ENCODE measurements around the gene POLDIP2.

GRCh38 chr17:28390984-28391383 lies 33.7 kb upstream of the POLDIP2 start:
- TF ChIP-seq, protein P1, sequence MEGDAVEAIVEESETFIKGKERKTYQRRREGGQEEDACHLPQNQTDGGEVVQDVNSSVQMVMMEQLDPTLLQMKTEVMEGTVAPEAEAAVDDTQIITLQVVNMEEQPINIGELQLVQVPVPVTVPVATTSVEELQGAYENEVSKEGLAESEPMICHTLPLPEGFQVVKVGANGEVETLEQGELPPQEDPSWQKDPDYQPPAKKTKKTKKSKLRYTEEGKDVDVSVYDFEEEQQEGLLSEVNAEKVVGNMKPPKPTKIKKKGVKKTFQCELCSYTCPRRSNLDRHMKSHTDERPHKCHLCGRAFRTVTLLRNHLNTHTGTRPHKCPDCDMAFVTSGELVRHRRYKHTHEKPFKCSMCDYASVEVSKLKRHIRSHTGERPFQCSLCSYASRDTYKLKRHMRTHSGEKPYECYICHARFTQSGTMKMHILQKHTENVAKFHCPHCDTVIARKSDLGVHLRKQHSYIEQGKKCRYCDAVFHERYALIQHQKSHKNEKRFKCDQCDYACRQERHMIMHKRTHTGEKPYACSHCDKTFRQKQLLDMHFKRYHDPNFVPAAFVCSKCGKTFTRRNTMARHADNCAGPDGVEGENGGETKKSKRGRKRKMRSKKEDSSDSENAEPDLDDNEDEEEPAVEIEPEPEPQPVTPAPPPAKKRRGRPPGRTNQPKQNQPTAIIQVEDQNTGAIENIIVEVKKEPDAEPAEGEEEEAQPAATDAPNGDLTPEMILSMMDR (IDR thresholded peaks at IDR 0.05): no peak
- TF ChIP-seq POLR2A (IDR thresholded peaks at IDR 0.05): no peak
